ENCODE results near the gene IL36RN.

IL36RN gene

DNA sequence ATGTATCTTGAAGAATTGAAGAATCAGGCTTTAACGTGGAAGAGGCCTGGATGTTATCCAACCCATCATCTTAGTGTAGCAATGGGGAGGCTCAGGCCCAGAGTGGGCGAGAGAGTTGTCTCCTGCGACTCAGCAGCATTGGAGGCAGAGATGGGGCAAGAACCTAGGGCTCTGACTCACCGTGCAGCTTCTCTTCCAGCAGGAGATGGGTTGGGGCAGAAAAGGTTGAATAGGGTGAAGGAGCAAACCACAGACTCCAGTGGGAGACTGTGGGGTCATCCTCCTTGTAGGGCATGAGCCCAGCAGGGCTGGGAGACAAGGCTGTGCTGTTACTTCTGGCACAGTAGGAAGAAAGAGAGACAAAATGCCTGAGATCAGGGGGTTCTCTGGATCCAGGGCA lies 1.4 kb downstream of the IL36RN start:
- TF ChIP-seq EZH2phosphoT487 (IDR thresholded peaks at IDR 0.05; ENCODE audit: low read length) = no peak
- no peak for TF ChIP-seq EZH2 (optimal IDR thresholded peaks at IDR 0.05; ENCODE audit: low read depth, low read length)
- TF ChIP-seq, protein P1, sequence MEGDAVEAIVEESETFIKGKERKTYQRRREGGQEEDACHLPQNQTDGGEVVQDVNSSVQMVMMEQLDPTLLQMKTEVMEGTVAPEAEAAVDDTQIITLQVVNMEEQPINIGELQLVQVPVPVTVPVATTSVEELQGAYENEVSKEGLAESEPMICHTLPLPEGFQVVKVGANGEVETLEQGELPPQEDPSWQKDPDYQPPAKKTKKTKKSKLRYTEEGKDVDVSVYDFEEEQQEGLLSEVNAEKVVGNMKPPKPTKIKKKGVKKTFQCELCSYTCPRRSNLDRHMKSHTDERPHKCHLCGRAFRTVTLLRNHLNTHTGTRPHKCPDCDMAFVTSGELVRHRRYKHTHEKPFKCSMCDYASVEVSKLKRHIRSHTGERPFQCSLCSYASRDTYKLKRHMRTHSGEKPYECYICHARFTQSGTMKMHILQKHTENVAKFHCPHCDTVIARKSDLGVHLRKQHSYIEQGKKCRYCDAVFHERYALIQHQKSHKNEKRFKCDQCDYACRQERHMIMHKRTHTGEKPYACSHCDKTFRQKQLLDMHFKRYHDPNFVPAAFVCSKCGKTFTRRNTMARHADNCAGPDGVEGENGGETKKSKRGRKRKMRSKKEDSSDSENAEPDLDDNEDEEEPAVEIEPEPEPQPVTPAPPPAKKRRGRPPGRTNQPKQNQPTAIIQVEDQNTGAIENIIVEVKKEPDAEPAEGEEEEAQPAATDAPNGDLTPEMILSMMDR (IDR thresholded peaks at IDR 0.05; ENCODE audit: low read length) = no peak
- no peak overlapping the region for H3K27ac ChIP-seq (ENCODE audit: low read length)

DNA sequence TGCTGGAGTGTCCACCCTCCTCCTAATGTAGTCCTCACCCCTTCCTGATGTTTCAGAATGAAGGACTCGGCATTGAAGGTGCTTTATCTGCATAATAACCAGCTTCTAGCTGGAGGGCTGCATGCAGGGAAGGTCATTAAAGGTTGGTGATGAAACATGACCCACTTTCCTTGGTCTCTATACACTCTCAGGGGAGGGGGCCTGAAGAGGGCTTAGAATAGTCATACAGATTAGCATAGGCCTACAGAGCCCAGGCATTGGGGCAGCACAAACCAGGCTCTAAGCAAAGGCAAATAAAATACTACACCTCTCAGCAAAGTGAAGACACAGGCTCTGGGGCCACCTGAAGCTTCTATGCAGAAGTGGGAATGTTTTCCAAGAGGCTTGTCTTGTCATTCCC lies 1.8 kb downstream of the IL36RN start:
- Histone ChIP-seq H3K79me2 (ENCODE audit: low read length) (no peaks in the 10 kb centered on the region), H3F3A (ENCODE audit: insufficient read depth, low read length) (no peaks in the 10 kb centered on the region), H3K27me3 (replicated peaks; ENCODE audit: insufficient read depth, low read length) (no peaks in the 10 kb centered on the region), H3K9me2 (replicated peaks; ENCODE audit: insufficient read depth, low read length) (no peaks in the 10 kb centered on the region), H3K9ac (ENCODE audit: low read length) (no peak overlapping the region), H3K4me2 (ENCODE audit: low read depth, low read length) (no peak overlapping the region), H3K27ac (ENCODE audit: low read length) (no peak overlapping the region), H3K4me1 (ENCODE audit: low read length) (no peaks in the 10 kb centered on the region), H3K36me3 (replicated peaks; ENCODE audit: insufficient read depth, low read length) (no peaks in the 10 kb centered on the region), H3K4me3 (ENCODE audit: low read length) (no peak overlapping the region), H3K9me3 (replicated peaks; ENCODE audit: insufficient read depth, low read length) (no peaks in the 10 kb centered on the region), H2AFZ (ENCODE audit: low read length) (no peak overlapping the region), H4K20me1 (ENCODE audit: insufficient read depth, low read length) (no peaks in the 10 kb centered on the region)
- DNase-seq = no peak
- no peak for TF ChIP-seq EZH2 (optimal IDR thresholded peaks at IDR 0.05; ENCODE audit: low read depth, low read length)
- TF ChIP-seq EZH2phosphoT487 (IDR thresholded peaks at IDR 0.05; ENCODE audit: low read length) = no peak
- TF ChIP-seq, protein P1 (IDR thresholded peaks at IDR 0.05; ENCODE audit: low read length) = no peak

More for the DNA sequence above, 1.4 kb downstream of the IL36RN start:
- no peaks in the 10 kb centered on the region for H3K9me2 ChIP-seq (replicated peaks; ENCODE audit: insufficient read depth, low read length)
- H3K9me3 ChIP-seq (replicated peaks; ENCODE audit: insufficient read depth, low read length) = no peaks in the 10 kb centered on the region
- H3K4me1 ChIP-seq (ENCODE audit: low read length) = no peaks in the 10 kb centered on the region
- H3K36me3 ChIP-seq (replicated peaks; ENCODE audit: insufficient read depth, low read length) = no peaks in the 10 kb centered on the region
- H4K20me1 ChIP-seq (ENCODE audit: insufficient read depth, low read length) = no peaks in the 10 kb centered on the region
- H3K27me3 ChIP-seq (replicated peaks; ENCODE audit: insufficient read depth, low read length) = no peaks in the 10 kb centered on the region
- H3K9ac ChIP-seq (ENCODE audit: low read length) = no peak overlapping the region
- no peak overlapping the region for H2AFZ ChIP-seq (ENCODE audit: low read length)
- H3K4me3 ChIP-seq (ENCODE audit: low read length) = no peak overlapping the region
- H3K79me2 ChIP-seq (ENCODE audit: low read length) = no peaks in the 10 kb centered on the region
- no peaks in the 10 kb centered on the region for H3F3A ChIP-seq (ENCODE audit: insufficient read depth, low read length)
- no peak overlapping the region for H3K4me2 ChIP-seq (ENCODE audit: low read depth, low read length)
- DNase-seq = no peak

DNA sequence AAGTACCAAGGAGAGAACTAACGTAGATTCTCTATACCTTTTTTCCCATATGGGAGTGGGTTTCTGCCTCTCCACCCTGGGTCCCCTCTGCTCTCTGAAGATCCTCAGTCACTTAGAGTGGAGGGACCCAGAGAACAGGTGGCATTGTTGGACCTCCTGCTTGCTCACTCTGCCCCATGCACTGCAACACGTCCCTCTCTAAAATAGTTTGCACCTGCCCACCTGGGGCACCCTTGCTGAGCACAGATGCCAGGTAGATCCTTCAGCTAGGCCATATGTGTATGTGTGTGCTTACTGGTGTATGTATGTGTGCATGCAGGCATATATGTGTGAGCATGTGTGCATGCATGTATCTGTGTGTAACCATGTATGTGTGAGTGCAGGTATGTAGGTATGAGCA lies 2.2 kb downstream of the IL36RN start:
- H3K9me3 ChIP-seq (replicated peaks; ENCODE audit: insufficient read depth, low read length) = no peaks in the 10 kb centered on the region
- H3F3A ChIP-seq (ENCODE audit: insufficient read depth, low read length) = no peaks in the 10 kb centered on the region
- H3K4me3 ChIP-seq (ENCODE audit: low read length) = no peak overlapping the region
- no peak overlapping the region for H2AFZ ChIP-seq (ENCODE audit: low read length)
- H3K4me1 ChIP-seq (ENCODE audit: low read length) = no peaks in the 10 kb centered on the region
- no peak overlapping the region for H3K27ac ChIP-seq (ENCODE audit: low read length)
- no peaks in the 10 kb centered on the region for H3K79me2 ChIP-seq (ENCODE audit: low read length)
- H3K36me3 ChIP-seq (replicated peaks; ENCODE audit: insufficient read depth, low read length) = no peaks in the 10 kb centered on the region
- no peak overlapping the region for H3K4me2 ChIP-seq (ENCODE audit: low read depth, low read length)
- H3K9ac ChIP-seq (ENCODE audit: low read length) = no peak overlapping the region
- TF ChIP-seq, protein P1 (IDR thresholded peaks at IDR 0.05; ENCODE audit: low read length) = no peak
- no peaks in the 10 kb centered on the region for H3K27me3 ChIP-seq (replicated peaks; ENCODE audit: insufficient read depth, low read length)
- no peaks in the 10 kb centered on the region for H3K9me2 ChIP-seq (replicated peaks; ENCODE audit: insufficient read depth, low read length)
- no peaks in the 10 kb centered on the region for H4K20me1 ChIP-seq (ENCODE audit: insufficient read depth, low read length)
- no peak for DNase-seq

Data from MM.1S (cell line).